Keratinocyte (primary cell): Measurements from ENCODE around the gene ROR1. TPM values are rescaled to one million over a fixed set of nuclear protein-coding genes. Genes with fewer than 3 reads are reported as not detected.

Experiments used
- DNase-seq: peaks from one replicate; pipeline ENCODE4 v3.0.0-alpha.2; 2011; ENCODE audit warnings: low read depth, missing footprints, low spot score
- FAIRE-seq: peaks from 2 replicates; lab custom pipeline; 2011; peaks lifted over from hg19 to GRCh38; lab: Jason Lieb, UNC
- H2AFZ ChIP-seq: 2 replicates; pipeline ENCODE4 v1.6.0; 2012; ENCODE audit warnings: low read length, control low read depth, inconsistent platforms; ENCODE audit not compliant: control insufficient read depth
- H3K27ac ChIP-seq: 2 replicates; pipeline ENCODE4 v1.5.1; 2011; ENCODE audit warnings: low read length; ENCODE audit not compliant: control insufficient read depth, insufficient read depth
- H3K27me3 ChIP-seq: 3 replicates; pipeline ENCODE4 v1.6.0; 2011; ENCODE audit warnings: low read length; ENCODE audit not compliant: control insufficient read depth, insufficient read depth; ENCODE audit errors: extremely low read depth
- H3K36me3 ChIP-seq, 2 experiments: 2 replicates in 1 of 2; 3 replicates in 1 of 2; pipeline ENCODE4 v1.5.1; 2011; ENCODE audit warnings: low read length in 2 of 2, mild to moderate bottlenecking in 1 of 2; ENCODE audit not compliant: control insufficient read depth in 2 of 2, insufficient read depth in 2 of 2; ENCODE audit errors: extremely low read depth in 1 of 2
- H3K4me1 ChIP-seq: 3 replicates; pipeline ENCODE4 v1.5.1; 2011; ENCODE audit warnings: low read length; ENCODE audit not compliant: control insufficient read depth, insufficient read depth; ENCODE audit errors: extremely low read depth
- H3K4me2 ChIP-seq: 3 replicates; pipeline ENCODE4 v1.6.0; 2011; ENCODE audit warnings: low read depth, low read length; ENCODE audit not compliant: control insufficient read depth, insufficient read depth; ENCODE audit errors: extremely low read depth
- H3K4me3 ChIP-seq, 3 experiments: fragments of 200-600 bp in 1 of 3; sonication (generic) in 1 of 3; 2 replicates in 2 of 3; 3 replicates in 1 of 3; pipeline ENCODE4 v1.5.1; 2011 to 2016; ENCODE audit warnings: low read length in 3 of 3, mild to moderate bottlenecking in 3 of 3, control low read depth in 2 of 3, inconsistent platforms in 1 of 3, low read depth in 1 of 3, mixed read lengths in 1 of 3, mixed run types in 1 of 3, moderate library complexity in 1 of 3; ENCODE audit not compliant: control insufficient read depth in 2 of 3, insufficient read depth in 2 of 3; ENCODE audit errors: extremely low read depth in 1 of 3
- H3K79me2 ChIP-seq: 2 replicates; pipeline ENCODE4 v1.6.0; 2012; ENCODE audit warnings: low read length; ENCODE audit not compliant: control insufficient read depth, insufficient read depth
- H3K9ac ChIP-seq: 3 replicates; pipeline ENCODE4 v1.6.0; 2011; ENCODE audit warnings: low read length; ENCODE audit not compliant: control insufficient read depth, insufficient read depth; ENCODE audit errors: extremely low read depth
- H3K9me1 ChIP-seq: 3 replicates; pipeline ENCODE4 v1.6.0; 2011; ENCODE audit warnings: low read length; ENCODE audit not compliant: control insufficient read depth, insufficient read depth; ENCODE audit errors: extremely low read depth
- H3K9me3 ChIP-seq: 2 replicates; pipeline ENCODE4 v1.5.1; 2012; ENCODE audit warnings: low read depth, low read length; ENCODE audit not compliant: control insufficient read depth
- H4K20me1 ChIP-seq: 3 replicates; pipeline ENCODE4 v1.6.0; 2011; ENCODE audit warnings: low read length; ENCODE audit not compliant: control insufficient read depth, insufficient read depth; ENCODE audit errors: extremely low read depth
- EZH2 ChIP-seq: IDR thresholded peaks from one replicate; pipeline ENCODE4 v1.6.1; 2012; ENCODE audit warnings: inconsistent platforms, mild to moderate bottlenecking, low read length, moderate library complexity
- dilution Hi-C: fragments of 300-500 bp; cut with MboI; formaldehyde crosslinking; loops from one replicate; pipeline ENCODE4 v1.7.0; 2020; ENCODE audit warnings: low sequenced_read_pairs; ENCODE audit not compliant: extremely low pct_ligation_motif_present
- polyA plus RNA-seq, 5 experiments: library from polyadenylated mRNA; depleted of rRNA in 3 of 5; stranded (reverse) in 3 of 5; stranded (forward) in 1 of 5; unstranded in 1 of 5; fragments of >200 nt; gene quantifications; 1 replicate in 1 of 5; 2 replicates in 3 of 5; 3 replicates in 1 of 5; pipeline versions ENCODE4 v1.2.1 to v1.2.3, GENCODE V29; 2011 to 2012; ENCODE audit warnings: missing spikeins in 2 of 5, low read depth in 1 of 5, low replicate concordance in 1 of 5
- TF ChIP-seq, protein P1 (sequence below), 3 experiments: IDR thresholded peaks in 1 of 3; conservative IDR thresholded peaks in 1 of 3; optimal IDR thresholded peaks in 1 of 3; 2 replicates in 2 of 3; 3 replicates in 1 of 3; pipeline versions ENCODE3 to v1.5.1; 2011; ENCODE audit warnings: low read length in 3 of 3, mild to moderate bottlenecking in 3 of 3, moderate library complexity in 2 of 3, control low read depth in 1 of 3, inconsistent platforms in 1 of 3; ENCODE audit not compliant: insufficient read depth in 2 of 3; ENCODE audit errors: extremely low read depth in 1 of 3

ROR1 gene
- polyA plus RNA-seq, 1 donor (not counting 4 experiments of a cell fraction or from before 2014, with no cell fraction given) = 9.2 TPM

DNA sequence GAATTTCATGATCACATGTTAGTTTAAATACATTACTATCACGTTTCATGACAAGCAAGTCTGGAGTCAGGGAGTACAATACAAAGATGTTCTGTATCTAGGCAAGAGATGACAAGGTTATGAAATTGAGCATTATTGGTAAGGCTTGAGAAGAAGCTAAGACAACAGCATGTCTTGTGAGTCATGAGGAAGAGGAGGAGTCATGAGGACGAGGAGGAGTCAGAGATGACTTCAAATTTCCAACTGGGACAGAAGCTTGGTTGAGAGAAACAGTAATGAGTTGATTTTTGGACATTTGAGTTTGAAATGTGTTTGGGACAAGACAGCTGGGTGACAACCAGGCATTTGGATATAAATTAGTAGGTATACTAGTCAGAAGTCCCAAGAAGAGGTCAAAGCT, 425.3 kb downstream of the ROR1 start:
- H3K27ac ChIP-seq = no peak overlapping the region
- FAIRE-seq (peak; percentile 46), DNase-seq (no peak)
- TF ChIP-seq, protein P1, sequence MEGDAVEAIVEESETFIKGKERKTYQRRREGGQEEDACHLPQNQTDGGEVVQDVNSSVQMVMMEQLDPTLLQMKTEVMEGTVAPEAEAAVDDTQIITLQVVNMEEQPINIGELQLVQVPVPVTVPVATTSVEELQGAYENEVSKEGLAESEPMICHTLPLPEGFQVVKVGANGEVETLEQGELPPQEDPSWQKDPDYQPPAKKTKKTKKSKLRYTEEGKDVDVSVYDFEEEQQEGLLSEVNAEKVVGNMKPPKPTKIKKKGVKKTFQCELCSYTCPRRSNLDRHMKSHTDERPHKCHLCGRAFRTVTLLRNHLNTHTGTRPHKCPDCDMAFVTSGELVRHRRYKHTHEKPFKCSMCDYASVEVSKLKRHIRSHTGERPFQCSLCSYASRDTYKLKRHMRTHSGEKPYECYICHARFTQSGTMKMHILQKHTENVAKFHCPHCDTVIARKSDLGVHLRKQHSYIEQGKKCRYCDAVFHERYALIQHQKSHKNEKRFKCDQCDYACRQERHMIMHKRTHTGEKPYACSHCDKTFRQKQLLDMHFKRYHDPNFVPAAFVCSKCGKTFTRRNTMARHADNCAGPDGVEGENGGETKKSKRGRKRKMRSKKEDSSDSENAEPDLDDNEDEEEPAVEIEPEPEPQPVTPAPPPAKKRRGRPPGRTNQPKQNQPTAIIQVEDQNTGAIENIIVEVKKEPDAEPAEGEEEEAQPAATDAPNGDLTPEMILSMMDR (optimal IDR thresholded peaks at IDR 0.05 in 1 of 3, IDR thresholded peaks at IDR 0.05 in 1 of 3, conservative IDR thresholded peaks at IDR 0.05 in 1 of 3; ENCODE audit: extremely low read depth in 1 of 3, insufficient read depth in 2 of 3, low read length in 3 of 3) = no peak
- TF ChIP-seq EZH2 = no peak
- no peak overlapping the region for H3K9ac ChIP-seq
- no peaks in the 10 kb centered on the region for H3K36me3 ChIP-seq
- dilution Hi-C loops = no loop called here
- H3K4me1 ChIP-seq = no peaks in the 10 kb centered on the region
- no peaks in the 10 kb centered on the region for H4K20me1 ChIP-seq
- no peak overlapping the region for H2AFZ ChIP-seq
- no peaks in the 10 kb centered on the region for H3K9me3 ChIP-seq
- peaks cover 7% of the 10 kb centered on the region for H3K27me3 ChIP-seq
- H3K4me2 ChIP-seq = no peak overlapping the region
- H3K79me2 ChIP-seq = no peaks in the 10 kb centered on the region
- no peak overlapping the region for H3K4me3 ChIP-seq
- no peaks in the 10 kb centered on the region for H3K9me1 ChIP-seq

DNA sequence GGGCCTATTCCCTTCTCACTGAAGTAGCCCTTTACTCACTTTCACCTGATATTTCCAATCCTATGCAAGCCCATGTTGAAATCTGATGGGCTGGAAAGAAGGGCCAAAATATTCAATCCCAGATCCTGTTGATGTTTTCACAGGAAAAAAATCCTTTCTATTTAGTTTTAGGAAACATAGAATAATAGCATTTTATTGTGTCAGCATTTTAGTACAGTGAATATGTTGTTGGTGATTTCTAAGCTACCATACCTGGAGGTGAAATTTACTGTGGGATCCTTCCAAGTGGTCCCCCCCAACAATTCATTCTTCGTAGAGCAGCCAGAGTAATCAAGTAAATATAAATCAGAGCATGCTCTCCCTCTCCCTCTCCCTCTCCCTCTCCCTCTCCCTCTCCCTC, 426.2 kb downstream of the ROR1 start:
- no peak overlapping the region for H3K4me3 ChIP-seq
- H4K20me1 ChIP-seq = no peaks in the 10 kb centered on the region
- no peak overlapping the region for H3K9ac ChIP-seq
- TF ChIP-seq, protein P1 (optimal IDR thresholded peaks at IDR 0.05 in 1 of 3, IDR thresholded peaks at IDR 0.05 in 1 of 3, conservative IDR thresholded peaks at IDR 0.05 in 1 of 3; ENCODE audit: extremely low read depth in 1 of 3, insufficient read depth in 2 of 3, low read length in 3 of 3) = no peak
- no peak for TF ChIP-seq EZH2
- no peaks in the 10 kb centered on the region for H3K9me3 ChIP-seq
- no peak overlapping the region for H3K4me2 ChIP-seq
- H3K27me3 ChIP-seq = peaks cover 7% of the 10 kb centered on the region
- H3K36me3 ChIP-seq = no peaks in the 10 kb centered on the region
- no peak overlapping the region for H2AFZ ChIP-seq
- no peak overlapping the region for H3K27ac ChIP-seq
- FAIRE-seq (no peak), DNase-seq (no peak)
- no peaks in the 10 kb centered on the region for H3K9me1 ChIP-seq
- no peaks in the 10 kb centered on the region for H3K4me1 ChIP-seq
- dilution Hi-C loops = no loop called here
- H3K79me2 ChIP-seq = no peaks in the 10 kb centered on the region
